22Rv1 (cell line): ENCODE results near the gene HOXA3.

ENCODE experiments used
- CTCF ChIP-seq: fragments of 450-650 bp; IDR thresholded peaks from 2 replicates; pipeline ENCODE4 v1.5.1; 2017; ENCODE audit warnings: mild to moderate bottlenecking
- ZFX ChIP-seq: fragments of 450-650 bp; IDR thresholded peaks from 2 replicates; pipeline ENCODE4 v1.6.1; 2017; ENCODE audit warnings: antibody characterized with exemption, borderline replicate concordance

- TF ChIP-seq CTCF (peak; percentile 28; the same call in 1 of the 2 replicates), ZFX (no peak)
These were observed 31.4 kb upstream of the HOXA3 start for GRCh38 chr7:27183682-27184336.
